ENCODE data around the gene DISP3.
"Not testable (repeated sequence)": the region's sequence is repeated elsewhere in the genome, so short reads cannot be mapped to it uniquely, and the experiment has no call there.

Gene DISP3

GRCh38 chr1:11573116-11573692 is 94.2 kb downstream of the DISP3 start:
- POLR2A ChIA-PET (ENCODE audit: low non-redundant PET), result no interaction called here
- TF ChIP-seq, protein P1, sequence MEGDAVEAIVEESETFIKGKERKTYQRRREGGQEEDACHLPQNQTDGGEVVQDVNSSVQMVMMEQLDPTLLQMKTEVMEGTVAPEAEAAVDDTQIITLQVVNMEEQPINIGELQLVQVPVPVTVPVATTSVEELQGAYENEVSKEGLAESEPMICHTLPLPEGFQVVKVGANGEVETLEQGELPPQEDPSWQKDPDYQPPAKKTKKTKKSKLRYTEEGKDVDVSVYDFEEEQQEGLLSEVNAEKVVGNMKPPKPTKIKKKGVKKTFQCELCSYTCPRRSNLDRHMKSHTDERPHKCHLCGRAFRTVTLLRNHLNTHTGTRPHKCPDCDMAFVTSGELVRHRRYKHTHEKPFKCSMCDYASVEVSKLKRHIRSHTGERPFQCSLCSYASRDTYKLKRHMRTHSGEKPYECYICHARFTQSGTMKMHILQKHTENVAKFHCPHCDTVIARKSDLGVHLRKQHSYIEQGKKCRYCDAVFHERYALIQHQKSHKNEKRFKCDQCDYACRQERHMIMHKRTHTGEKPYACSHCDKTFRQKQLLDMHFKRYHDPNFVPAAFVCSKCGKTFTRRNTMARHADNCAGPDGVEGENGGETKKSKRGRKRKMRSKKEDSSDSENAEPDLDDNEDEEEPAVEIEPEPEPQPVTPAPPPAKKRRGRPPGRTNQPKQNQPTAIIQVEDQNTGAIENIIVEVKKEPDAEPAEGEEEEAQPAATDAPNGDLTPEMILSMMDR (conservative IDR thresholded peaks at IDR 0.05; ENCODE audit: low read depth), result no peak
- CTCF ChIA-PET, result no interaction called here
- DNase-seq (ENCODE audit: low spot score), result no peak
- no peak overlapping the region for H3K27ac ChIP-seq

GRCh38 chr1:11575553-11575952 is 96.6 kb downstream of the DISP3 start:
- CTCF ChIA-PET, result interaction anchor here (0.8 kb wide), 1 partner anchor 14 kb away, joined by 5 read pairs; no protein-coding TSS in a partner anchor

GRCh38 chr1:11576109-11576875 is 97.3 kb downstream of the DISP3 start:
- POLR2A ChIA-PET (ENCODE audit: low non-redundant PET), result no interaction called here
- no peak for DNase-seq (ENCODE audit: low spot score)
- CTCF ChIA-PET, result interaction anchor here (0.8 kb wide), 1 partner anchor 13 kb away, joined by 5 read pairs; no protein-coding TSS in a partner anchor
- TF ChIP-seq, protein P1 (conservative IDR thresholded peaks at IDR 0.05; ENCODE audit: low read depth), result no peak
- no peak overlapping the region for H3K27ac ChIP-seq

More at GRCh38 chr1:11575553-11575952, 96.6 kb downstream of the DISP3 start:
- no peak overlapping the region for H3K27ac ChIP-seq
- no peak for DNase-seq (ENCODE audit: low spot score)
- TF ChIP-seq, protein P1 (conservative IDR thresholded peaks at IDR 0.05; ENCODE audit: low read depth), result no peak
- POLR2A ChIA-PET (ENCODE audit: low non-redundant PET), result no interaction called here

- ChIA-PET CTCF (no interaction called here), POLR2A (ENCODE audit: low non-redundant PET) (no interaction called here)
- TF ChIP-seq, protein P1 (conservative IDR thresholded peaks at IDR 0.05; ENCODE audit: low read depth), result no peak
- no peak overlapping the region for H3K27ac ChIP-seq
- DNase-seq (ENCODE audit: low spot score), result no peak
Measured at GRCh38 chr1:11578004-11578403, 99.0 kb downstream of the DISP3 start.

- no peak overlapping the region for H3K27ac ChIP-seq
- ChIA-PET CTCF (no interaction called here), POLR2A (ENCODE audit: low non-redundant PET) (no interaction called here)
- DNase-seq (ENCODE audit: low spot score), result no peak
- TF ChIP-seq, protein P1 (conservative IDR thresholded peaks at IDR 0.05; ENCODE audit: low read depth), result no peak
Measured at GRCh38 chr1:11579506-11579905, 100.6 kb downstream of the DISP3 start.

DNA sequence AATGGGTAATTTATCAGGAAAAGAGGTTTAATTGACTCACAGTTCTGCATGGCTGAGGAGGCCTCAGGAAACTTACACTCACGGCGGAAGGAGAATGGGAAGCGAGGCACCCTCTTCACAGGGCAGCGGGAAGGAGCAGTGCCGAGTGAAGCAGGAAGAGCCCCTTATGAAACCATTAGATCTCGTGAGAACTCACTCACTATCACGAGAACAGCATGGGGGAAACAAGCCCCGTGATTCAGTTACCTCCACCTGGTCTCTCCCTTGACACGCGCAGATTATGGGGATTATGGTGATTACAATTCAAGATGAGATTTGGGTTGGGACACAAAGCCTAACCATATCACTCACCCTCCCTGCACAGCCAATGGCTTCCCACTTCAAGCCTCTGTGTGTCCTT is 101.1 kb downstream of the DISP3 start:
- DNase-seq (ENCODE audit: low spot score); H3K27ac ChIP-seq; CTCF ChIA-PET; POLR2A ChIA-PET (ENCODE audit: low non-redundant PET): not testable (repeated sequence)

DNA sequence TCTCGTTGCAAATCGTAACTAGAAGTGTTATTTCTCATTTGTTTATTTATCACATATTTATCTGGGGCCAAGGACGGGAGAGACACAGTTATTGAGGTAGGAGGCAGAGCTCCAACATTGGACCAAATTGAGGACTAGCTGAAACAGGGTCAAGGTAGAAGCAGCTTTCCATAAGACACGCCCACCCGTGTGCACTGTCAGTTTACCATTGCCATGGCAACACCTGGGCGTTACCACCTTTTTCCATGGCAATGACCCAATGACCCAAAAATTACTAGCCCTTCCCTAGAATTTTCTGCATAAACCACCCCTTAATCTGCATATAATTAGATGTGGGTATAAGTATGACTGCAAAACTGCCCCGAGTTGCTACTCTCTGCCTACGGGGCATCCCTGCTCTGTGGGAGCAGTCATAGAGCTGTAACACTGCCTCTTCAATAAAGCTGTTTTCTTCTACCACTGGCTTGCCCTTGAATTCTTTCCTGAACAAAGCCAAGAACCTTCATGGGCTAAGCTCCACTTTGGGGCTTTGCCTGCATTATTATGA is 102.6 kb downstream of the DISP3 start:
- TF ChIP-seq, protein P1 (conservative IDR thresholded peaks at IDR 0.05; ENCODE audit: low read depth), result no peak
- CTCF ChIA-PET, result interaction anchor here (0.6 to 0.7 kb wide), 3 partner anchors 97 to 477 kb away, joined by 3 to 5 read pairs (median 3); no protein-coding TSS in a partner anchor
- H3K27ac ChIP-seq, result no peak overlapping the region
- POLR2A ChIA-PET (ENCODE audit: low non-redundant PET), result no interaction called here
- DNase-seq (ENCODE audit: low spot score), result no peak
